ENCODE measurements around the gene CAMSAP2.
A peak's percentile ranks its signal among the peaks of the same experiment; 100 is the strongest.
"Not testable (repeated sequence)": the region's sequence is repeated elsewhere in the genome, so short reads cannot be mapped to it uniquely, and the experiment has no call there.

Gene CAMSAP2

DNA sequence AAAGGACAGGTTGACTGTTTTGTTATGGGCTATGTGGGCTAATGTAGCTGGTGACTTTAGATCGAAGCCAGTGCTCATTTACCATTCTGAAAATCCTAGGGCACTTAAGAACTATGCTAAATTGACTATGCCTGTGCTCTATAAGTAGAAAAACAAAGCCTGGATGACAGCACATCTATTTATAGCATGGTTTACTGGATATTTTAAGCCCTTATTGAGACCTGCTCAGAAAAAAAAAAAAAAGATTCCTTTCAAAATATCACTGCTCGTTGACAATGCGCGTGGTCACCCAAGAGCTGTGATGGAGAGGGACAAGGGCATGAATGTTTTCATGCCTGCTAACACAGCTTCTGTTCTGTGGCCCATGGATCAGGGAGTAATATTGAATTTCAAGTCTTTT, 48.1 kb downstream of the CAMSAP2 start:
- no peak for DNase-seq

DNA sequence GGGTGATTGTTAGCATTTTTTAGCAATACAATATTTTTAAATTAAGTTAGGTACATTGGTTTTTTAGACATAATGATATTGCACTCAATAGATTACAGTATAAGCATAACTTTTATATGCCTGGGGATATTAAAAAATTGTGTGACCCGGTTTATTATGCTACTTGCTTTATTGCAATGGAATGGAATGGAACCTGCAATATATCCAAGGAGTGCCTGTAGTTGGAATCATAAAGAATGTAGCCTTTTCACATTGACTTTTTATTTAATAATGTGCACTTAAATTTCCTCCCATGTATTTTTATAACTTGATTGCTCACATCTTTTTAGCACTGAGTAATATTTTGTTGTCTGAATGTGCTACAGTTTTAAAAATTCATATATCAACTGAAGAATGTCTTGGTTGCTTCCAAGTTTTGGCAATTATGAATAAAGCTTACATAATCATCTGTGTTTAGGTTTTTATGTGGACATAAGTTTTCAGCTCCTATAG, 49.2 kb downstream of the CAMSAP2 start:
- no peak for DNase-seq

DNA sequence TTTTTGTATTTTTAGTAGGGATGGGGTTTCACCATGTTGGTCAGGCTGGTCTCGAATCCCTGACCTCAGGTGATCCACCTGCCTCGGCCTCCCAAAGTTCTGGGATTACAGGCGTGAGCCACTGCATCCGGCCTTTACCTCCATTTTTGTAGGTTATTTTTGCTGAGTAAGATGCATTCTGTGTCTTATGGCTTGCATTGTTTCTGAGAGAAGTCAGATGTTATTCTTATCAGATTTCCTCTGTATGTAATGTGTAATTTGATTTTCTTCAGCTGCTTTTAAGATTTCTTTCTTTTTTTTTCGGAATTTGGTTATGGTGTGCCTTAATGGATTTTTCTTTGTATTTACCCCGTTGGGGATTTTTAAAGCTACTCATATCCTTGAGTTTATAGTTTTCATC, 52.3 kb downstream of the CAMSAP2 start:
- not testable (repeated sequence) for DNase-seq

DNA sequence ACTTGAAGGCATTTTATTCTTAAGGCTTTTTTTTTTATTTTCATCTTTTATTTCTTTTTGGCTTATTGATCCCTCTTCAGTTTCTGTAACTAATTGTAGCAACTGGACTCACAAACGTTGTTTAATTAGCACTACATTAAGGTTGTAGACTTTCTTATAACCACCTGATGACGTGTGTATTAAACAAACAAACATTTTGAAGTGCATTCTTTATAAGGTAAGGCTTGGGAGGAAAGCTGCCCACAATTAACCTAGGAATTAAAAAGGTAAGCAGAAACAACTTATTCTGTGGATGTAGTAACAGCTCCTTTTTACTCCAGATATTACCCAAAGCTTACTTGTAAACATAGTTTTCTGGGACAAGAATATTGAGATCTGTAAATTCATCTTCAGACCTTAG, 55.0 kb downstream of the CAMSAP2 start:
- peak; percentile 41 for DNase-seq

DNA sequence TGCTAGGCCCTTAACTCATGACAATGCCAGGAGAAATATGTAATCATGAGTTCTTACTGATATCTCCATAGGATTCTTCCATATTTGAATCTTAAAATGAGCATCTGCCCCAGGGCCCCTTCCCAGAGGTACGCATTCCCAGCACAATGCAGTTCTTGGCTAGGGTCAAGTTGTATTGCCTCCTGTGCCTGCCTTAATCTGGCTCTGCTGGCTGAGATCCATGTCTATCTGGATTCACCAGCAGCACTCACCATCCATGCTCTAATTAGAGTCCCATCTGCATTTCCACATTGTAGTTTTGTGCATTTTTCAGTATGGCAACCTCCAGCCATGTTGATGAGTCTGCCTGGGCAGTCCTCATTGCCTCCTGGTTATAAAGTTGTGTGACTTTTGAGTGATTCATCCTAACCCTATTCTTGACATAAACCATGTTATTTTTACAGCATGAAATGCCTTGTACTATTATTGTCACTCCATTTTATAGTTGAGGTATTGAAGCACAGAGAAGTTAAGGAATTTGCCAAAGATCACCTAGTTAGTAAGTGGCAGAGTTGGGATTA, 55.9 kb downstream of the CAMSAP2 start:
- DNase-seq: no peak

DNA sequence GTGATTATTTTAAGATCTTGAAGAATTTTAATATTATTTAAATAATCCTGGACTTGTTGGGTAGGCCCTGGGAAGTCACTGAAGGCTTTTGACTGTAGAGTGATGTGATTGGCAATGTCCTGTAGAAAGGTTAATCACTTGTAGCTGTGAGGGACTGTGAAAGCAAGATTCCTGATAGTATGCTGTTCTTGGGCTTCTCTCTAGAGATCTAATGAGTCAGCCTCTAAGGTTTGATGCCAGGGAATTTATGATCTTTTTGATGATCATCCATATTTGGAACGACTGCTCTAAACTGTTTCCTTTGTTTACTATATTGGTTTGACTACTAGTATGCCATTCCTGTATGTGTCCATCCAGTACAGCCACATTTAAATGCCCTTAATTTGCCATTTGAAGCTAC, 56.5 kb downstream of the CAMSAP2 start:
- no peak for DNase-seq

DNA sequence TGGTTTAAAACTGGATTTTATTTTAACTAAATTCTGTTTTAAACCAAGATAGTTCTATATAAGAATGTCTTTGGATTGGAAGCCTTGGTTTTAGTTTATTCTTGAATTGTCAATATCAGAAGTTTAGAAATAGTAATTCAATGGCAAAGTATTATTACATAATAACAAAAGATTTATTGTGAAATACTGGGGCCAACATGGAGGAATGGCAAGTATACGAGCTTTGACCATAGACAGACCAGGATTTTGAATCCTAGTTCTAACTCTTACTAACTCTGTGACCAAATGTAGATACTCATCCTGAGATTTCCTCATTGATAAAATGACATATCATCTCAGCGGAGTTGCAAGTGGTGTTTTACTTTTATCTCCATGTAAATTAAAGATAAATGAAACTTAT, 63.3 kb downstream of the CAMSAP2 start:
- DNase-seq: no peak

DNA sequence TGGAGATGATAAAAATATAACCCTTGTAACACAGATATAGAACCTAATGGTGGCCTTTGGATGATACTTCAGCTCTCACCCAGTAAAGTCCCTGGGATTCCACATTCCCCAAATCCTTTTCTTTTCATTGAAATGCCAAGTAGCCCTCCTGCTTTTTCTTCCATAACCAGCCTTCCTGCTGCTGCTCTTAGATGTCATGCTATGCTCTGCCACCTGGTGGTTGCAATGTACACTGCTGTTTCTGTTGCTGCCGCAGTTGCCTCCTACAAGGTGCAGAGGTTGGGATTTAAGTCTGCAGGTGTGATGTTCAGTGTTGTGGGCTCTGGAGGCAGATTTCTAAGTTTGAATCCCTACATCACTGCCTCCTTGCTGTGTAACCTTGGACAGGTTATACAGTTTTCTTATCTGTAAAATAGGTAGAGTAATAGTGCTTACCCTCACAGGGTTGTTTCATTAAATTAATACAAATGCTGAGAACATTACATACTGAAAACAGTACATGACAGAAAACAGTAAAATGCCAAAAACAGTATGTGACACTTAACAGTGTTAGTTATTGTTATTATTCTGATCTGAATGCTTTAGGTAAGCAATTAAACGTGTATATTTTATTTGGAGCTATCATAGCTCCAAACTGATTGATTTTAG, 64.3 kb downstream of the CAMSAP2 start:
- DNase-seq: peak; percentile 72

DNA sequence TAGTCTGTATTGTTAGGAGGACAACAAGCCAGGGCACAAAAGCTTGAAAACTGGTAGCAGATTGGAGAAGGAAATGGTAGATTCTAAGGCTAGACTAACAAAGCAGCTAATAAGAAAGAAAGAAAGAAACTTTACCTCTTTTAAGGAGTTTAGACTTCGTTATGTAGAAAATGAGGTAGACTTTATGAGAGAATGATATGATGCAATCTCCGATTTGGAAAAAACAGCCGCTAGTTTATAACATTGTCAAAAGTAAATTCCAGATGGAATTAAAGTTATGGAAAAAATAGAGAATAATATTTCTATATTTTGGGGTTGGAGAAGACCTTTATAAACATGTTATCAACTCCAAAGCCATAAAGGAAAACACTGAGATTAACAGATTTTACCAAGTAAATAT, 67.0 kb downstream of the CAMSAP2 start:
- DNase-seq: no peak

DNA sequence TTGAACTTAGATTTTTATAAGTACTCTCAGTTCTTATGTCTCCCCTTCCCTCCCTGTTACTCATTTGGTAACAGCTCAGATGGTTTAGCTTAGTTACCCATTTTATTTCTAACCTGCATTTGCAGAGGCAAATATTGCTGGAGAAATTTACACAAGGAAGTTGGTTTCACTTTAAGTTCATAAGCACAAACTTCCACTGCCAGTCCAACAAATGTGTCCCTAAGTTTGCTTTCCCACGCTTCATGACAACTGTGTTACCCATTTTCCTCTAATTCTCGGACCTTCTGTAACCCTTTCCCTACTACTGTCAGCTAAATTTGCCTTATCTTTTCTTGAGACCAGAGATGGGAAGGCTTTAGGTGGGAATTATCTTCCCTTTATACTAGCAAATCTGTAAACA, 70.2 kb downstream of the CAMSAP2 start:
- no peak for DNase-seq

DNA sequence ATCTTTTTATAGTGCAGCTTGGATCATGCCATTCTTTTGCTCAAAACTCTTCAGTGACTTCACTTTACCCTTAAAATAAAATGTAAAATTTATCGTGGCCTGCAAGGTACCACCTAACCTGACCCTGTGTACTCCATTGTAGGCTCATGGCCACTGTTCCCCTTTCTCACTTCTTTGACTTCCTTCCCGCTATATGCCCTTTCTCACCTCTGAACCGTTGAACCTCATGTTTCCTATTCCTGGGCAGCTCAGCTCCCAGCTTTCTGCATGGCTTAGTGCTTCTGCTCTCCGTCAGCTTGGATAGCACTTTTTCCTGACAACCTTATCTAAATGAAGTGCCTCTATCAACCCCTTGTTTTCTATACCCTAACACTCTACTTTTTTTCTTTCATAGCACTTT, 73.0 kb downstream of the CAMSAP2 start:
- no peak for DNase-seq

DNA sequence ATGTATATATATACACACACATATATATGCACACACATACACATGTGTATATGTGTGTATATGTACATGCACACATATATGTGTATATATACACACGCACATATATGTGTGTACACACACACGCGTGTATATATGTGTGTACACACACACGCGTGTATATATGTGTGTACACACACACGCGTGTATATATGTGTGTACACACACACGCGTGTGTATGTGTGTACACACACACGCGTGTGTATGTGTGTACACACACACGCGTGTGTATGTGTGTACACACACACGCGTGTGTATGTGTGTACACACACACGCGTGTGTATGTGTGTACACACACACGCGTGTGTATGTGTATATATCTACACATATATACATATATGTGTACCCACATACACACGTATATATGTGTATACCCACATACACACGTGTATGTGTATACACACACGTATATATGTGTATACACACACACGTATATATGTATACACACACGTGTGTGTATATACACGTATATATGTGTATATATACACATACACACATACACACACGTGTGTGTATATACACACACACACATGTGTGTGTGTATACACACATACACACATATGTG, 78.0 kb downstream of the CAMSAP2 start:
- DNase-seq: not testable (repeated sequence)

DNA sequence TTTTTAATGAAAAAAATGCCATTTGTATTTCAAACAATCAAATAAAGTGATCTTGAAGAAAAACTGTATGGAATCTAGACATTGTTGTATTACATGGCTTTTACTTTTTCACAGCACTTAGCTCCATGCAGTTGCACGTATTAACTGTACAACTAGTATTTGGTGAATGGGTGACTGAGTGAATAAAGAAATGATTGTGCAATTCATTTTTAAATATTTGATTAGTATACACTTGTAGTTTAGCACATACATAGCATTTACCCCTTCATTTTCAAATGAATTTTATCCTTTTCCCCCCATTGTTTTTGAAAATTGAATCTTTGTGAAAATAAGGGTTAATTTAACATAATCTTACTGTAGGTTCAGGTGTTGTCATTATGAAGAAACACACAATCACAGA, 79.6 kb downstream of the CAMSAP2 start:
- no peak for DNase-seq

DNA sequence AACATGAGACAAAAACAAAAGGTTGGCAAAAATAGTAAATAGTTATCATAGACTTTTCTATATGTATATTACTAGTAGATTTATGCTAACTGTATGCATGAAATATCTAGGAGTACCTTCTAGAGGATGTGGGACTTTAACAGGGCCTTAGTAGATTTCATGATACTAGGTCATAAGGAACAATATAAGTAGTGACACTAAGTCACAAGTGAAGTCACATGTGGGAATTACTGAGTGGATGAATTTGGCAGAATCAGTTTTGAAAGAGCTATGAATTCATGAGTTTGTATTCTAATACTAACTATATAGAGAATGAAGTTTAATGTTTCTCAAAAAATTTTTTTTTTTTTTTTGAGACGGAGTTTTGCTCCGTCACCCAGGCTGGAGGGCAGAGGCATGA, 81.0 kb downstream of the CAMSAP2 start:
- no peak for DNase-seq

DNA sequence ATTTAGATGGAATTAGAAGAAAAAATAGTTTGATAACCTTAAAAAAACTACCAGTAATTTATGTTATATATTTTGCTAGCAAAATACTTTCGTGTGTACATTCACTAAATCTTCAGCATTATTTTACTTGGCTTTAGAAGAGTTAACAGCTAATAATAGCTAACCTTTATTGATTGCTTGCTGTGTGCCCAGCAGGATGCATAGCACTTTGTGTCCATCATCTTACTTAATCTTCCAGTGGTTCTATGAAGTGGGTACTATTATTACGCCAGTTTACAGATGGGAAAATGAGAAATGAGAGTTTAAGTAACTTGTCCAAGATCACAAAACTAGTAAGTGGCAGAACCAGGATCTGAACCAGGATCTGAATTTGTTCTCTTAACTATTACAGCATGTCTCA, 92.4 kb downstream of the CAMSAP2 start:
- no peak for DNase-seq

DNA sequence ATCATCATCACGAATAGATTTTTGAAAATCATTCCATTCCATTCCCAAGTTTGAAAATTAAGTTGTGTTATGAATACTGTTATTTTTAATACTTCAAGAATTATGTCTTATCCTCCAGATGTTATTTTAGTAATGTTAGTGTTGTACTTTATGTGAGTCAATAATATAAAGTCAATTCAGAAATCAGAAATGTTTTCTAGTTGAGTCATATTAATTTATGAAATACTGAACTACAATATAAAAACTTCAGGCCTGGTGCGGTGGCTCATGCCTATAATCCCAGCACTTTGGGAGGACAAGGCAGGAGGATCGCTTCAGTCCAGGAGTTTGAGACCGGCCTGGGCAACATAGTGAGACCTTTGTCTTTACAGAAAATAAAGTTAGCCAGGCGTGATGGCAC, 95.7 kb downstream of the CAMSAP2 start:
- no peak for DNase-seq

DNA sequence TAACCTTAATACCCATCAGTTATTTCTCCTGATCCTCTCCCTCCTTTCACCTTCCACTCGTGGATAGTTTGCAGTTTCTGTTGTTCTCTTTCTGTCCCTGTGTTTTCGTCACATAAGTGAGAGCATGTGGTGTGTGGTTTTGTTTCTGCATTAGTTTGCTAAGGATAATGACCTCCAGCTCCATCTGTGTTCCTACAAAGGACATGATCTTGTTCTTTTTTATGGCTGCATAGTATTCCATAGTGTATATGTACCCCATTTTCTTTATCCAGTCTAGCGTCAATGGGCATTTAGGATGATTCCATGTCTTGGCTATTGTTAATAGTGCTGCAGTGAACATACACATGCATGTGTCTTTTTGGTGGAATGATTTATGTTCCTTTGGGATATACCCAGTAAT, 97.5 kb downstream of the CAMSAP2 start:
- no peak for DNase-seq

DNA sequence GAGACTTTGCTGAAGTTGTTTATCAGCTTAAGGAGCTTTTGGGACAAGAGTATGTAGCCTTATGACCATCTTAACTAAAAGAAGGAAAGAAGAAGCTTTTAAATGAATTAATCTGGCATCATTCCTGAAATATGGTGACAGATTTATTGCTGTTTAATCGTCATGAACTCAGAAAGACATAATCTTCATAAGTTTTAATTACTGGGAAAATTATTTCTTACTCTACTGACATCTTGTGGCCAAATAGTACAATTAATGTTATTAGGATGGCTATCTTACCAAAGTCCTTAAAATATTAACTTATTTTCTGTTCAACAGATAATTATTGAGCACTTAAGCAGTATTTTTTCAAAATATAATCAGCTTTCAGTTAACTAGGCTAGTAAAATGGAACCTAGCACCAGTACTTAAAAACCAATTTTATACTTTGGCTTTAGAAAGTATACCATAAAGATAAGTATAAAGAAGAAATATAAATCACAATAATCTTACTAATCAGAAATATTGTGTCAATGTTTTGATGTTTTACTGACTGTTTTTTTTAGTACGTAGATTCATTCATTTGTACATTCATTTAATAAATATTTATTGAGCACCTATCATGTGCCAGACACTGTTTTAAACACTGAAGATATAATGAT, 99.4 kb downstream of the CAMSAP2 start:
- peak; percentile 7 for DNase-seq

DNA sequence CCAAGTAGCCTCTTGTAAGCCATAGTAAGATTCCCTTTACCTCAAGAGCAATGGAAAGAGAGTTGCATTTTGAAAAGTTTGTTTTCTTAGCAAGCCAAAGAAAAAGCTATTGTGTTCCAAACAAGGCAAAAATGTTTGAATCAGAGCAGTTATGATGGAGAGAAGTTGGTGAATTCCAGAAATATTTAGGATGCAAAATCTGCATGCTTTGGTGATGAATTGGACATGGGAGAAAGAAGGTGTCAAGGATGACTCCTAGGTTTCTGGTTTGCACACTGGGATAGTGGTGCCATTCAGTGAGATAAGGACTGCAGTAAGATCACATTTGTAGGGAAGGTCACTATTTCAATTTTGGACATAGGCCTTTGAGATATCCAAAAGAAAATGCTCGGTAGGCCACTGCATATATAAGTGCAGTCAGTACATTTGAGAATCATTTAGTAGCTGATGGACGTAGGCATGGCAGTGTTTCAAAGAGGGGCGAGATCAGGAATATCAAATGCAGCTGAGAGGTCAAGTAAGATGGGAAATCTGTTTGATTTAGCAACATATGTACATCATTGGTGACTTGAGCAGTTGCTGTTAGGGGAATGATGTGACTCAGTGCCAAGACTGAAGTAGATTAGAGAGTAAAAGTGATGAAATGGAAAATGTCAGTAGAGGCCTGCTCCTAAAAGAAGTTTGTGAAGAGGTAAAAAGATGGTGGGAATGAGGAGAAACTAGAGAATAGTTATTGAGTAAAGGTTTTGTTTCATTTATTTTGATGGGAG, 100.2 kb downstream of the CAMSAP2 start:
- DNase-seq: no peak

DNA sequence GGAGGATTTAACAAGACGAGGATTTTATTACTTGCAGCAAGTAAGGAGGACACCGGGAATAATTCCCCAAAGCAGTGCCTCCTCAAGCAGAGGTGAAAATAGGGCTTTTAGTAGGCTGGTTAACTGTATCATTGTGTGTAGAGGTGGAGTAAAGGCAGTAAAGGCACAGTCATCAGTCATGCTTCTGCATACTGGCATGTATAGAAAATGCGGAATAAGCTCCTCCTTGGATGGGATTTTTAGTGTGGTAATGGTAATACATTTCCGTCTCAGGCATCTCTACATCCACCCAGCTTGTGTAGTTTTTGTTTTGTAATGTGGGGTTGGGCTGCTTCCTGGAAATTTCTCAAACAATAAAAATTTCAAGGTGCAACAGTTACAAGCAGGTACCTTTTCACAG, 106.7 kb downstream of the CAMSAP2 start:
- no peak for DNase-seq

DNA sequence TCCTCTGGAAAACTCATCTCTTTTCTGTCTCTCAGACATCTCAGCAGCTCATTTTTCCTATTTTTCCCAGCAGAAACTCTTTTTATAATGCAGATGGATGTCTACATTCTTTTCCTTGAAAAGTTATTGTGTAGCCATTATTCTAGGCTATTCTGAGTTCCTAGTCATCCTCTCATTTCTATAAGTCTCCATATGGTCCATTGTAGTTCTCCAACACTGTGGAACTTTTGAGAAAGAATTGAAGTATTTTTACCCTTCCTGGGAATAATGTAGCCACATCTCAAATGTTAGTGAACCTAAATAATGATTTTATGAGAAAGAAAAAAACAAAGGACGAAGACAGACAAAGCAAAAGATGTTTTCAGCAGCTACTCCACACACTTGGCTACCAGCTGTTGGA, 107.7 kb downstream of the CAMSAP2 start:
- no peak for DNase-seq

DNA sequence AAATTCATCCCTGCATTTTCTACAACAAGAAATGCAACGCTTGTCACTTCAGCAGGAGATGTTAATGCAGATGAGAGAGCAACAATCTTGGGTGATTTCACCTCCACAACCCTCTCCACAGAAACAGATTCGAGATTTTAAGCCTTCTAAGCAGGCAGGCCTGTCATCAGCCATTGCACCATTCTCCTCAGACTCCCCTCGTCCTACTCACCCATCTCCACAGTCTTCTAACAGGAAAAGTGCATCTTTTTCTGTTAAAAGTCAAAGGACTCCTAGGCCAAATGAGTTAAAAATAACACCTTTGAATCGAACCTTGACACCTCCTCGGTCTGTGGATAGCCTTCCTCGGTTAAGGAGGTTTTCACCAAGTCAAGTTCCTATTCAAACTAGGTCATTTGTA, 110.7 kb downstream of the CAMSAP2 start:
- DNase-seq: no peak

DNA sequence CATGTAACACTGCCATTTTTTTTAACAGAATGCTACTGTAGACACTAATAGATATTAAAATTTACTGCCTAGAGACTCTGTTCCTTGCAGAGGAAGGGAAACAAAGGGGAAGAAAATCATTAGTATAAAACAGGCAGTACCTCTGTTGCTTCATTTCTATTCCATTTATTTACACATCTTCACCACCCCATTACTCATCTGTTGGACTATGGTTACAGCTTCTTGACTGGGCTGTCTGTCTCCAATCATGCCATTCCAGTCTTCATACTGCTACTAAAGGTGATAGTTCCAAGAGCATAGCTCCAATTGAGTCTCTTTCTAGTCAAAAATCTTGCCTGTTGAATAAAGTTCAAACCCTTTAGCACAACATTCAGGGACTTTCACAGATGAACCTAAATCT, 111.9 kb downstream of the CAMSAP2 start:
- DNase-seq: no peak
